OCI-LY3 (cell line): ENCODE measurements around the gene GLB1L.

Experiments used
- H2AFZ ChIP-seq: fragments of 200-600, 300-600 bp; shearing (Covaris generic); 2 replicates; pipeline ENCODE4 v1.6.0; 2014; ENCODE audit warnings: antibody characterized with exemption, low read depth, low read length
- H3K27ac ChIP-seq: fragments of 200-600, 300-600 bp; sonication (generic); 2 replicates; pipeline ENCODE4 v1.5.1; 2014; ENCODE audit warnings: mild to moderate bottlenecking, low read length, moderate library complexity, mixed read lengths
- H3K27me3 ChIP-seq: fragments of 200-600, 300-600 bp; sonication (generic); 2 replicates; pipeline ENCODE4 v1.6.1; 2014; ENCODE audit warnings: low read depth, low read length, mixed read lengths
- H3K36me3 ChIP-seq: fragments of 200-600, 300-600 bp; sonication (generic); replicated peaks from 2 replicates; pipeline ENCODE3; 2014; ENCODE audit warnings: low read depth, low read length, mixed read lengths
- H3K4me1 ChIP-seq: fragments of 300-600, 200-600 bp; sonication (generic); 2 replicates; pipeline ENCODE4 v1.6.1; 2014; ENCODE audit warnings: low read length, mixed read lengths
- H3K4me2 ChIP-seq: fragments of 200-600, 300-600 bp; sonication (generic); 2 replicates; pipeline ENCODE4 v1.6.1; 2014; ENCODE audit warnings: low read length, mixed read lengths
- H3K4me3 ChIP-seq: fragments of 300-600, 200-600 bp; sonication (generic); 2 replicates; pipeline ENCODE4 v1.5.1; 2014; ENCODE audit warnings: antibody characterized with exemption, mild to moderate bottlenecking, low read length, moderate library complexity
- H3K79me2 ChIP-seq: fragments of 300-600, 200-600 bp; shearing (Covaris generic); 2 replicates; pipeline ENCODE4 v1.6.1; 2014; ENCODE audit warnings: mild to moderate bottlenecking, low read length, mixed read lengths
- H3K9ac ChIP-seq: fragments of 300-600, 200-600 bp; shearing (Covaris generic); 2 replicates; pipeline ENCODE4 v1.6.0; 2014; ENCODE audit warnings: mild to moderate bottlenecking, low read length, moderate library complexity
- H3K9me3 ChIP-seq: fragments of 200-600, 300-600 bp; shearing (Covaris generic); 2 replicates; pipeline ENCODE4 v1.6.1; 2014; ENCODE audit warnings: low read length, mixed read lengths; ENCODE audit not compliant: insufficient read depth
- H4K20me1 ChIP-seq: fragments of 200-600, 300-600 bp; sonication (generic); 2 replicates; pipeline ENCODE4 v1.6.1; 2016; ENCODE audit warnings: low read length, mixed read lengths; ENCODE audit not compliant: insufficient read depth
- EZH2phosphoT487 ChIP-seq: fragments of 200-600 bp; shearing (Covaris generic); IDR thresholded peaks from 2 replicates; pipeline ENCODE4 v1.6.1; 2018; ENCODE audit warnings: antibody characterized with exemption, mixed run types, low read depth
- TF ChIP-seq, protein P1 (sequence below): fragments of 200-600, 300-600 bp; sonication (generic); IDR thresholded peaks from 2 replicates; pipeline ENCODE4 v1.5.1; 2014; ENCODE audit warnings: antibody characterized with exemption, low read length, low read depth

GLB1L gene

DNA sequence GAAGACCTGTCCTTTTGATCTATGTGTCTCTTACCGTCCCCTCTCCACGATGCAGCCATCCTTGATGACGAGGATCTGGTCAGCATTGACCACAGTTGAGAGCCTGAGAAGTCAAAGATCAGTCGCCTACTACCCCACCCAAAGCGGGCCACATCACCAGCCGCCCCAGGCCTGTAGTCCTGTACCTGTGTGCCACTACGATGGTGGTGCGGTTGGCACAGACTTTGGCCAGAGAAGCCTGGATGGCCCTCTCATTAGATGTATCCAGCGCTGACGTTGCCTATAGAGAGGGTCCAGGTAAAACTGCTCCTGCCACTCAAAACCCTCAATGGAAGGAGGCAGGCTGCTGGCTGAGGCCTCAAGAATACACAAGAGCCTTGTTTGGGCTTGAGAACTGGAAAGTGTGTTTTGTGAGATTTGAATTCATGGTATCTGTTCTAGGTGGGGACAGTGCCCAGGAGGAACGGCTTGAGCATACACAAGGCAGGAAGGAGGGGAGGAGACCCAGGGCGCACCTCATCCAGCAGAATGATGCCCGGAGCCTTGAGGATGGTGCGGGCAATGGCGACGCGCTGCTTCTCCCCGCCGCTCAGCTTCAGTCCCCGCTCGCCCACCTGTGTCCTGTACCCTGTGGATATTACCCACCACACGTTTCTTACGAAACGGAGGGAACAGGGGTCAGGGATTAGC, 34.9 kb downstream of the GLB1L start:
- Histone ChIP-seq H3K4me3 (no peak overlapping the region), H3K79me2 (no peaks in the 10 kb centered on the region), H3K36me3 (no peaks in the 10 kb centered on the region), H4K20me1 (no peaks in the 10 kb centered on the region), H3K27ac (no peak overlapping the region), H3K9ac (no peak overlapping the region), H3K4me1 (peaks cover 7% of the 10 kb centered on the region), H2AFZ (no peak overlapping the region), H3K4me2 (no peak overlapping the region), H3K27me3 (no peaks in the 10 kb centered on the region), H3K9me3 (no peaks in the 10 kb centered on the region)
- TF ChIP-seq, protein P1, sequence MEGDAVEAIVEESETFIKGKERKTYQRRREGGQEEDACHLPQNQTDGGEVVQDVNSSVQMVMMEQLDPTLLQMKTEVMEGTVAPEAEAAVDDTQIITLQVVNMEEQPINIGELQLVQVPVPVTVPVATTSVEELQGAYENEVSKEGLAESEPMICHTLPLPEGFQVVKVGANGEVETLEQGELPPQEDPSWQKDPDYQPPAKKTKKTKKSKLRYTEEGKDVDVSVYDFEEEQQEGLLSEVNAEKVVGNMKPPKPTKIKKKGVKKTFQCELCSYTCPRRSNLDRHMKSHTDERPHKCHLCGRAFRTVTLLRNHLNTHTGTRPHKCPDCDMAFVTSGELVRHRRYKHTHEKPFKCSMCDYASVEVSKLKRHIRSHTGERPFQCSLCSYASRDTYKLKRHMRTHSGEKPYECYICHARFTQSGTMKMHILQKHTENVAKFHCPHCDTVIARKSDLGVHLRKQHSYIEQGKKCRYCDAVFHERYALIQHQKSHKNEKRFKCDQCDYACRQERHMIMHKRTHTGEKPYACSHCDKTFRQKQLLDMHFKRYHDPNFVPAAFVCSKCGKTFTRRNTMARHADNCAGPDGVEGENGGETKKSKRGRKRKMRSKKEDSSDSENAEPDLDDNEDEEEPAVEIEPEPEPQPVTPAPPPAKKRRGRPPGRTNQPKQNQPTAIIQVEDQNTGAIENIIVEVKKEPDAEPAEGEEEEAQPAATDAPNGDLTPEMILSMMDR = no peak
- TF ChIP-seq EZH2phosphoT487 = no peak

DNA sequence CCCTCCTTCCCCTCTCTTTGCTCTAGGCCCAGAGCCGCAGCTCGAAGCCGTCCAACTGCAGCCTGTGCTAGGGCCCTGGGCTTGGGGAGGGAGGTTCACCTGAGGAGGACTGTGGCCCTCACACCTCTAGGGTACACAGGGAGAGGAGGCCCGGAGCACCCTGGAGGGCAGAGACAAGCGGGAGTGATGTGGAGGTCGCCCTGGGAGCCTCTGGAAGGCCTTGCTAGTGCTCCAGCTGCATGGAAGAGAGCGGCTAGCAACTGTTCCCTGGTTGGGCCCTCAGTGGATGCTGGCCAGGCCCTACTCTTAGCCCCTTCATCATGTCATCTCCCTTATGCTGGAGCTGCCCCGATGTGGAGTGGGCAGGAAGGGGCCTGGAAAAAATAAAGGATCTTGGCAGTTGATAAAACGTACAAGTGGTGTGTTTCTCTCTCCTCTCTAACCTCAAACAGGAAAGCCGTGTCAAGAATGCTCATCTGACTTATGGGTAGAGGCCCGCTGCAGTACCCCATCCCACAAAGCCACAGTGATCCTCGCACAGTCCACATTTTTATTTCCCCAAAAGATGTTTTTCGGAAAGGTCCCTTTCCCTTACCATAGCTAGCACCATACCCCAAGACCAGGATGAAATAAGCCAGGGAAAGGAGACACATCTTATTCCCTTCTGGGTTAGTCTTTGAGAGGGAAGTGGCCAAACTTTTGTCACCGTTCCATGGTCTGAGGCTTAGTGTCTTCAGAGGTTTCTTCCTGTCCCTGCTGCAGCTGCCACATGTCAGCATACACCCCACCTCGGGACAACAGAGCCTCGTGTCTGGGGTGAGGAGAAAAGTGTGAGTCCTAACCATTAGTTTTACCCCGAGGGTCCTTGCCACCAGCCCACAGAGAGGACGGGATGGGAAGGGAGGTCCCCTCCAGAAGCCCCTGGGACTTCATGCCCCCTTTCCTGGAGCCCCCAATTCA, 35.7 kb downstream of the GLB1L start:
- H3K36me3 ChIP-seq = no peaks in the 10 kb centered on the region

DNA sequence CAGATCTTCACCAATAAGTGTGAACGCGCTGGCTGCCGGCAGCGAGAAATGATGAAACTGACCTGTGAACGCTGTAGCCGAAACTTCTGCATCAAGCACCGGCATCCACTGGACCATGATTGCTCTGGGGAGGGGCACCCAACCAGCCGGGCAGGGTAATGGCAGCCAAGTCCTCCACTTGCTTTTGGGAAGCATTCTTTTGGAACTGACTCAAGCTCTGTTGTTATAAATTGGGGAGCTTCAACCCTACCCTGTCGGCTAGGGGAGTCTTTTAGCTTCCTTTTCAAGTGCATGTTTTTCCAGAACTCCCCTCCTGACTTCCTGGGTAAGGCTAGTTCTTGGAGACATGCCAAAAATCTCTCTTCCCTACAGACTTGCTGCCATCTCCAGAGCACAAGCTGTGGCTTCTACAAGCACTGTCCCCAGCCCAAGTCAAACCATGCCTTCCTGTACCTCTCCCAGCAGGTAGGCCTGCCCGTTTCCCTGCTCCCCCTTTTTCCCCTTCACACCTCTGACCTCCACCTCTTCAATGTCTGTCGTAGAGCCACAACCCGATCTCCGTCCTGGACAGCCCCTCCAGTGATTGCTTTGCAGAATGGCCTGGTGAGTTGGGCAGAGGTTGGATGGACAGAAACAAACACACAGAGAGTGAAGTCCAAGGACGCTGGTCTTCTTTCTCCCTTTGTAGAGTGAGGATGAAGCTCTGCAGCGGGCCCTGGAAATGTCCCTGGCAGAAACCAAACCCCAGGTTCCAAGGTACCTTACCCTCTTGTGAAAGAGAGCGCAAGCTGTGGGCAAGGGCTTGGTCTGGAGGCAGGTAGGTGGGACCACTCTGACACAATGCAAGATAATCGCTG, 37.1 kb downstream of the GLB1L start:
- Histone ChIP-seq H3K27me3 (no peaks in the 10 kb centered on the region), H3K79me2 (no peaks in the 10 kb centered on the region), H3K9ac (no peak overlapping the region), H3K27ac (no peak overlapping the region), H3K4me2 (peak overlapping the region; percentile 95), H3K36me3 (no peaks in the 10 kb centered on the region), H2AFZ (no peak overlapping the region), H3K9me3 (no peaks in the 10 kb centered on the region), H4K20me1 (no peaks in the 10 kb centered on the region), H3K4me3 (peak overlapping the region; percentile 91; the same call in 1 of the 2 replicates), H3K4me1 (peaks cover 7% of the 10 kb centered on the region)
- no peak for TF ChIP-seq EZH2phosphoT487
- TF ChIP-seq, protein P1 = no peak

More for the DNA sequence above, 35.7 kb downstream of the GLB1L start:
- Histone ChIP-seq H3K4me3 (no peak overlapping the region), H3K9ac (no peak overlapping the region), H3K27ac (no peak overlapping the region), H2AFZ (no peak overlapping the region), H3K9me3 (no peaks in the 10 kb centered on the region), H4K20me1 (no peaks in the 10 kb centered on the region), H3K4me2 (no peak overlapping the region), H3K79me2 (no peaks in the 10 kb centered on the region), H3K27me3 (no peaks in the 10 kb centered on the region), H3K4me1 (peaks cover 7% of the 10 kb centered on the region)
- TF ChIP-seq, protein P1 = no peak
- no peak for TF ChIP-seq EZH2phosphoT487
